Adipocyte (in vitro differentiated cells): ENCODE measurements around the gene MAPKAP1.

Experiments used
- DNase-seq: peaks from one replicate; pipeline ENCODE4 v3.0.0-alpha.2; 2015; ENCODE audit warnings: low read depth
- H3K27me3 ChIP-seq: replicated peaks from 2 replicates; pipeline ENCODE4 v1.7.0; 2013; ENCODE audit warnings: mild to moderate bottlenecking, low read length, moderate library complexity; ENCODE audit not compliant: control insufficient read depth, insufficient read depth
- H3K36me3 ChIP-seq: 2 replicates; pipeline ENCODE4 v1.7.0; 2013; ENCODE audit warnings: low read length, mild to moderate bottlenecking, moderate library complexity; ENCODE audit not compliant: control insufficient read depth, insufficient read depth, severe bottlenecking
- H3K4me1 ChIP-seq: 2 replicates; pipeline ENCODE4 v1.7.0; 2013; ENCODE audit warnings: mild to moderate bottlenecking, low read length, moderate library complexity; ENCODE audit not compliant: control insufficient read depth, insufficient read depth
- H3K4me3 ChIP-seq: 2 replicates; pipeline ENCODE4 v1.7.0; 2013; ENCODE audit warnings: mild to moderate bottlenecking, low read length, moderate library complexity
- H3K9ac ChIP-seq: 2 replicates; pipeline ENCODE4 v1.7.0; 2013; ENCODE audit warnings: mild to moderate bottlenecking, low read length, moderate library complexity
- H3K9me3 ChIP-seq: 2 replicates; pipeline ENCODE4 v1.7.0; 2013; ENCODE audit warnings: mild to moderate bottlenecking, low read length, moderate library complexity; ENCODE audit not compliant: control insufficient read depth

The MAPKAP1 gene

DNA sequence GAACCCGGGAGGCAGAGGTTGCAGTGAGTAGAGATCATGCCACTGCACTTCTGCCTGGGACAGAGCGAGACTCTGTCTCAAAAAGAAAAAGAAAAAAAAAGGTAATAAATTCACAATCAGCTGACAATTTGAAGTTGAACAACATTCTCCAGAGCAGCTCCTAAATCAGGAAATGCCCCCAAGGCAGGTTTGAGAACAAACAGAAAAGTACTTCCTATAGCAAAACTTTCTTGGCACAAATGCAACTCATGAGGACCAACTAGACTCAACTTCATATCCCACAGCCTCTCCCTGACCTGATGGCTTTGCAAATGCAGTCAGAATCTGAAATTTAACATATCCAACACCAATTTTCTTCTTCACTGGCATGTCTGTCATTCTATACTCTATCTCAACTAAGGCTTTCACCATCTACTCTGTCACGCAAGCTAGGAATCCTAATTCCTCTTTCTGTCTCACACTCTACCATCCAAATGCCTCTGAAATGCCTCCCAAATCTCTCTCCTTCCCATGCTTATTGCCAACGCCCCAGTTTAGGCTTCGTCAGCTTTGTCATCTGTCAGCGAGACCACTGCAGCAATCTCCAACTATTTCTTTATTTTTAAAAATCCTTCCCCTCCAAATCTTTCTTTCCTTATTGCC lies 113.3 kb downstream of the MAPKAP1 start:
- no peaks in the 10 kb centered on the region for H3K36me3 ChIP-seq
- H3K4me3 ChIP-seq, result no peak overlapping the region
- peak; percentile 43 for DNase-seq
- H3K9ac ChIP-seq, result no peak overlapping the region
- H3K27me3 ChIP-seq, result no peaks in the 10 kb centered on the region
- H3K4me1 ChIP-seq, result no peaks in the 10 kb centered on the region
- no peaks in the 10 kb centered on the region for H3K9me3 ChIP-seq

DNA sequence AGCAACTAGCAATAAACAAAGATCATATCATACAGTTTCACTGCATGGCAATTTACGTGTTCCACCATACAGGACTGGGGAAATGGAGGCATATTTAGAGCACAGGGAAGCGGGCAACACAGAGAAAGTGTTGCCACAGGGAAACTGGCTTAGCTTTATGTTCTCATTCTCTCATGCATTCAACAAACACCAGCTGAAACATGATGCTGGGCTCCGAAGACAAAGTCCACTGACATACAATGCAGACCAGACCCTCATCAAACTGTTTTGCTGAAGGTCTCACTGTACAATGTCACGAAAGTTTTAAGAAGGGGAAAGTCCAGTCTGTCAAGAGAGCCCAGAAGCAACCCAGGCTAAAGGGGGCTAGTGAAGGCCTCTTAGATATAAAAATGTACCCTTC lies 115.1 kb downstream of the MAPKAP1 start:
- DNase-seq, result no peak
- Histone ChIP-seq H3K27me3 (no peaks in the 10 kb centered on the region), H3K9ac (no peak overlapping the region), H3K4me3 (no peak overlapping the region), H3K36me3 (no peaks in the 10 kb centered on the region), H3K9me3 (no peaks in the 10 kb centered on the region), H3K4me1 (no peaks in the 10 kb centered on the region)

GRCh38 chr9:125591245-125591644 lies 115.8 kb downstream of the MAPKAP1 start:
- no peak overlapping the region for H3K9ac ChIP-seq
- no peaks in the 10 kb centered on the region for H3K9me3 ChIP-seq
- H3K36me3 ChIP-seq, result no peaks in the 10 kb centered on the region
- no peak for DNase-seq
- no peaks in the 10 kb centered on the region for H3K4me1 ChIP-seq
- no peak overlapping the region for H3K4me3 ChIP-seq
- no peaks in the 10 kb centered on the region for H3K27me3 ChIP-seq

DNA sequence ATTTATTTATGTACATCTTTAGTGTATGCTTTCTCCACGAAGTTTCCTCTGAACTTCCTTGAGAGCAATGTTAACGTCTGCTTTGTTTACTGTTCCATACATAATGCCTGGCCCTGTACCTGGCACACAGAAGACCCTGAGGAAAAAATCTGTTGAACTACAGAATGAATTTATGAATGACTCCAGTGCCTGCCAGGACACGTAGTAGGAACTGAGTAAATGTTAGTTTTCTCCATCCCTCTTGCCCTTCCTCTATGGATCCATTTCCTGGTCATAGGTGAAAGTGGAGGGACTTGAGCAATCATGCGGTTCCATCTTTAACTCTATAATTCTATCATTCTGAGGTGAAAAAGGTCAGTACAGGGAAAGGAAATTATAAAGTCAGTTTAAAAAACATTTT lies 117.7 kb downstream of the MAPKAP1 start:
- DNase-seq, result no peak
- no peaks in the 10 kb centered on the region for H3K4me1 ChIP-seq
- H3K27me3 ChIP-seq, result no peaks in the 10 kb centered on the region
- H3K36me3 ChIP-seq, result peaks cover 3% of the 10 kb centered on the region
- H3K9me3 ChIP-seq, result no peaks in the 10 kb centered on the region
- H3K9ac ChIP-seq, result no peak overlapping the region
- H3K4me3 ChIP-seq, result no peak overlapping the region

- Histone ChIP-seq H3K4me3 (no peak overlapping the region), H3K9ac (no peak overlapping the region), H3K36me3 (peaks cover 8% of the 10 kb centered on the region), H3K27me3 (no peaks in the 10 kb centered on the region), H3K4me1 (no peaks in the 10 kb centered on the region), H3K9me3 (no peaks in the 10 kb centered on the region)
- DNase-seq, result peak; percentile 67
Observed at GRCh38 chr9:125587819-125588460, 119.1 kb downstream of the MAPKAP1 start.

- Histone ChIP-seq H3K9me3 (no peaks in the 10 kb centered on the region), H3K4me1 (no peaks in the 10 kb centered on the region), H3K36me3 (peaks cover 8% of the 10 kb centered on the region), H3K27me3 (no peaks in the 10 kb centered on the region), H3K4me3 (no peak overlapping the region), H3K9ac (no peak overlapping the region)
- DNase-seq, result no peak
Observed at GRCh38 chr9:125586172-125586511, 120.9 kb downstream of the MAPKAP1 start.

DNA sequence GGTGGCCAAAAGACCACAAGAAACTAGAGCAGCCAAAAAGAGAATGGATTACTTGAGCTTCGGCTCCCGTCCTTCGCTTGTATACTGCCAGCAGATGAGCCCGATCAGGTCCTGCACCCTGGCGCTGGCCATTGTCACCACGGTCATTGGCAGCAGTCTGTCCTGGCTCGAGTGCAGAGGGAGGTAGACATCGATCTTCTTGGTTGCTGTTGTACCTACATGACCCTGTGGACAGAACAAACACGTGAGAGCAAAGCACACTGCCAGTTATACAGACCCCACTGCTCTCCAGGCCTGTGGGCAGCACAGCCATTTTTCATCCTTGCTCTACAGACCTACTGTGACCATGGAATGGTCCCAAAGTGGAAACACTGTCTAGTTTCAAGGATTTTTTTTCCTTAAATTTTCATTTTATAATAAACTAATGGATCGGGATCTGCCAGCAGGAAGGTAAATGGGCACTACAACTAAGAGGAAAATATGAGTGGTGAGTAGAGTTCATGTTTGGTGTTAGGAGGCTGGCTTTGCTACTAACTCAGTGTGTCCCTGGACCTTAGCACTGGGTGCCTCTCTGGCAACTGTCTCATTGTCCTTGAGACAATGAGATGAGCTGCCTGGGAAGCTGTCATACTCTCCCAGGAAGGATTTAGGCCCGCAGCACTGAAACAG lies 121.4 kb downstream of the MAPKAP1 start:
- Histone ChIP-seq H3K4me1 (no peaks in the 10 kb centered on the region), H3K27me3 (no peaks in the 10 kb centered on the region), H3K36me3 (peaks cover 8% of the 10 kb centered on the region), H3K9ac (no peak overlapping the region), H3K9me3 (no peaks in the 10 kb centered on the region), H3K4me3 (no peak overlapping the region)
- DNase-seq, result no peak

- no peak for DNase-seq
- Histone ChIP-seq H3K27me3 (no peaks in the 10 kb centered on the region), H3K4me1 (no peaks in the 10 kb centered on the region), H3K9me3 (no peaks in the 10 kb centered on the region), H3K36me3 (peaks cover 8% of the 10 kb centered on the region), H3K4me3 (no peak overlapping the region), H3K9ac (no peak overlapping the region)
Observed at GRCh38 chr9:125580701-125581286, 126.2 kb downstream of the MAPKAP1 start.

DNA sequence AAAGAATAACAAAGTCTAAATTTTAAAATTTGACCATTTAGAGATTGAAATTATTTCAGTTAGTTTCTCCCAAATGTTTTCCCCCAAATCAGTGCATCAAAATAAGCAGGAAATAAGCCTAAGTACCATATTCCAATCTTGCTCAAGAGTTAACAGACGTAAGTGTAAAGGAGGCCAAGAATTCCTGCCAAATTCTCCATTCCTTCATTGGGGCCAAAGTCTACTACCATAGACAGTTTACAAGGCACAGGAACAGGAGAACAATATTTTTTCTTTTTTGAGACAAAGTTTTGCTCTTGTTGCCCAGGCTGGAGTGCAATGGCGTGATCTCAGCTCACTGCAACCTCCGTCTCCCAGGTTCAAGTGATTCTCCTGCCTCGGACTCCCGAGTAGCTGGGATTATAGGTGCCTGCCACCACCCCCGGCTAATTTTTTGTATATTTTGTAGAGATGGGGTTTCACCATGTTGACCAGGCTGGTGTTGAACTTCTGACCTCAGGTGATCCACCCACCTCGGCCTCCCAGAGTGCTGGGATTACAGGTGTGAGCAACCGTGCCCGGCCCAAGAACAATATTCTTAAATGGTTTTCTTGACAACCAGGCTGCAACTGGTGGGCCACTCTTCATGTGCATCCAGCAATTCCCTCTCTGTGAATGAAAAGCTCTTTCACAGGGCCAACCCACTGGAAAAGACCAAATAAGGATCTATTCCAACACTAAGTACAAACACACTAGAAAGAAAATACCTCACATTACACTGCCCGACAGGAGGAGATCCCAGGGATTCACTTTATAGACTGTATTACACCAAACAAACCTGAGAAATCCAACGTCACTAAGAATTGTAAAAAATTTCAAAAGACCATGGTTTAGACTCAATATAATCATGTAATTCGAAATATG lies 127.7 kb downstream of the MAPKAP1 start:
- Histone ChIP-seq H3K9me3 (no peaks in the 10 kb centered on the region), H3K4me1 (no peaks in the 10 kb centered on the region), H3K27me3 (no peaks in the 10 kb centered on the region), H3K9ac (no peak overlapping the region), H3K4me3 (no peak overlapping the region), H3K36me3 (peaks cover 5% of the 10 kb centered on the region)
- no peak for DNase-seq

DNA sequence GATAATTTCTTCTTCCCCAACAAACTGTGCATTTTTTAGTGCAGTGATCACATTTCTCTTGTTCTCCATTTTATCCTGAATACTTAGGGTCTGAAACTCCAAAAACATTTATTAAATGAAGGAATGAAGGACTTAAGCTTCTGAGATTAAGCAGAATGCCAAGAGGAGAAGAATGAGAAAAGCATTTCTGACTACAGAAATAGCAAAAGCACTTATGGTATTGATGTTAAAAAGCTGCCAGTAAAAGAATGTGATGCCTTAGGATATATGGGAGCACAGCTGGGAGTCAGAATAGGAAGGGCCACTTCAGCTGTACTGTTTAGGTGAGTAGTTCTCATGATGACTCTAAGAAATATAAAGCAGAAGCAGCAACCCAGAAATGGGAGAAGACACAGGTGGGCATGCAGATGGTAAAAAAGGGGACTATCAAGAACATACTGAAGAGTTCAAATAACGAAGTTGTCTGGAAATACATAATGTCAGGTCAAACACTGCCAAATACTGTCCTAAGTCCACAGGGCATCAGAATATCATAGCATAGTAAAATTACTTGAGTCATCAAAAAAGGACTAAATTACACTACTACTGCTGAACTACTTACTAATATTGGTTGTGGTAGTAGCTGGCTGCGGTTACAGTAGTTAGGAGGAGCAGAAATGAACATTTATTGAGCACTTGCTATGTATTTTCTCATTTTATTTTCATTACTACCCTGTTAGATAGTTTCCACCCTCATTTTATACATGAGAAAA lies 132.7 kb downstream of the MAPKAP1 start:
- H3K27me3 ChIP-seq, result no peaks in the 10 kb centered on the region
- H3K4me3 ChIP-seq, result no peak overlapping the region
- no peak overlapping the region for H3K9ac ChIP-seq
- peaks cover 8% of the 10 kb centered on the region for H3K9me3 ChIP-seq
- H3K4me1 ChIP-seq, result no peaks in the 10 kb centered on the region
- peaks cover 3% of the 10 kb centered on the region for H3K36me3 ChIP-seq
- DNase-seq, result peak; percentile 62
